GM21576 (cell line): ENCODE results near the gene SCRN1.
"Not testable (repeated sequence)": the region's sequence is repeated elsewhere in the genome, so short reads cannot be mapped to it uniquely, and the experiment has no call there.

Source experiments
- ATAC-seq: cut with Tn5 transposase; IDR thresholded peaks from one replicate; pipeline ENCODE4 v1.9.1; 2021; ENCODE audit warnings: mild to moderate bottlenecking, moderate library complexity; ENCODE audit not compliant: unreplicated experiment

SCRN1 gene

DNA sequence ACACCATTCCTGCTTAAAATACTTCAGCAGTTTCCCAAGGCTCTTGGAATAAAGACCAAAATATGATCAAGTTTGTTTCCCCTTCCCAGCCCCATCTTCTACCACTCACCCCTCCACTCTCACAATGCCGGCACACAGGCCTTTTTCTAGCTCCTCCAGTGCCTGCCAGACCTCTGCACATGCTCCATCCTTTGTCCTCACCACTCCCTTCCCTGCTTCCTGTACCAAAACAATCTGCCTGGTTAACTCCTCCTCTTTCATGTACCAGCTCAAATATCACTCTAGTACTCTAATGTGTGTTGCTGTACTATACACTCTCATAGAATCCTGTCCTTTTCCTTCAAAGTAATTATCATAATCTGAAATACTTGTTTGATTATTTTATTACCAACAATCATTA lies 19.4 kb downstream of the SCRN1 start:
- ATAC-seq = no peak

- no peak for ATAC-seq
These were observed 19.9 kb downstream of the SCRN1 start for GRCh38 chr7:29969738-29970137.

DNA sequence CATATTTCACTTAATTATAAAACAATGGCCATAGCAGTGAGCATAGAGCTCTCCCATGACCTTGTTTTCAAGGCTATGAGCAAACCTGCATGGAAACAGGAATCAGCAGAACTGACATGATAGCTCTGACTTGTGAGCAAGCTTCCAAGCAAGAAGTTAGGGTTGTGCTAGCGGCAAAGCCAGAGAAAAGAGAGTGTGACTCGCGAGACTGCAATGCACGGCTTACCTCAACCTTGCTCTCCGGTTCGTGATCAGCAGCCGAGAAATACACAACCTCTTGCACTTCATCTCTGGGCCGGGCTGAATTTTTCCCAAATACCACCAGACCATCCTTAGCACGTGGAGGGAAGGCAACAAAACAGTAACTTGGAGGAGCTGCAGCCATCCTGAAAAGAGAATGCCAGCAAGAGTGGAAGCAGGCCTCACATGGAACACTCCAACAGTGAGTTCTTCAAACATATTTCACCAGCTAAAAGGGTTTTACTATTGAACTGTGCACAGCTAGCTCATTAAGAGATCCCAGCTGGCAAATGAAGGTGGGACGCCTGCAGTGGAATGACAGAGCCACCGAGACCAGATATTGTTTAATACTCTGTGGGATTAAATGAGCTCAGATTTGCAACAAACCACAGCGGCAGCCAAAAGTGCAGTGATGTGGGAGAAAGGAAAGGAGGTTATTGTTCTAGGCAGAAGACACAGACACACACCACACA lies 20.8 kb downstream of the SCRN1 start:
- no peak for ATAC-seq

- ATAC-seq = no peak
These were observed 24.6 kb downstream of the SCRN1 start for GRCh38 chr7:29965030-29965429.

DNA sequence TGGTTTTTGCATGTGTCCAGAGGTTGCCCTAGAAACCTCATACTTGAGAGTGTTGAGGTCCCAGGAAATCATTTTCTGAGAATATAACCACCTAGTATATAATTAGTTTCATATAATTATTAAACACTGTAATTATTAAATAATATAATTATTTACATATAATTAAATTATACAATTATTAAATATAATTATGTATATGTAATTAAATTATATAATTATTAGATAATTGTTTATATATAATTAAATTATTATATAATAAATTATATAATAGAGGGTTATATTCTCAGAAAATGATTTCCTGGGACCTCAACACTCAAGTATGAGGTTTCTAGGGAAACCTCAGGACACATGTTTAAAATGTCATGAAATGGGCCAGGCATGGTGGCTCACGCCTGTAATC lies 27.6 kb downstream of the SCRN1 start:
- ATAC-seq = no peak

GRCh38 chr7:29961611-29962010 lies 28.0 kb downstream of the SCRN1 start:
- not testable (repeated sequence) for ATAC-seq

GRCh38 chr7:29958667-29959358 lies 30.8 kb downstream of the SCRN1 start:
- ATAC-seq = no peak

GRCh38 chr7:29957521-29958310 lies 31.9 kb downstream of the SCRN1 start:
- no peak for ATAC-seq

DNA sequence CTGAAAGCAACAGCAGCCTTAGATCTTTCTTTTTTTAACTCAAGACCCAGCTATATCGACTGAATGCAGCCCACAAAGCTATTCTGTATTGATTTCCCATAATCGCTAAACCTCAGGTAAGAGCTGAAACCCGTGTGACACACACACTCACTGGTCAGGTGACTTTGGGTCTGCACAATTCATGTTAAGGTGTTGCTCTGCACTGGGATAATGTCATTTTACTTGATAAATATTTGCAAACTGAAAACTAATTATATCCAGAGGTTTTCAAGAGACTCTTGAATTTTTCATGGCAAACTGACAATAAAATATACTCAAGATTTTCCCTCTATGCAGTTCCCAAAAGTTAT lies 33.1 kb downstream of the SCRN1 start:
- no peak for ATAC-seq

- peak; percentile 83 for ATAC-seq
These were observed 33.7 kb downstream of the SCRN1 start for GRCh38 chr7:29955799-29956486.

DNA sequence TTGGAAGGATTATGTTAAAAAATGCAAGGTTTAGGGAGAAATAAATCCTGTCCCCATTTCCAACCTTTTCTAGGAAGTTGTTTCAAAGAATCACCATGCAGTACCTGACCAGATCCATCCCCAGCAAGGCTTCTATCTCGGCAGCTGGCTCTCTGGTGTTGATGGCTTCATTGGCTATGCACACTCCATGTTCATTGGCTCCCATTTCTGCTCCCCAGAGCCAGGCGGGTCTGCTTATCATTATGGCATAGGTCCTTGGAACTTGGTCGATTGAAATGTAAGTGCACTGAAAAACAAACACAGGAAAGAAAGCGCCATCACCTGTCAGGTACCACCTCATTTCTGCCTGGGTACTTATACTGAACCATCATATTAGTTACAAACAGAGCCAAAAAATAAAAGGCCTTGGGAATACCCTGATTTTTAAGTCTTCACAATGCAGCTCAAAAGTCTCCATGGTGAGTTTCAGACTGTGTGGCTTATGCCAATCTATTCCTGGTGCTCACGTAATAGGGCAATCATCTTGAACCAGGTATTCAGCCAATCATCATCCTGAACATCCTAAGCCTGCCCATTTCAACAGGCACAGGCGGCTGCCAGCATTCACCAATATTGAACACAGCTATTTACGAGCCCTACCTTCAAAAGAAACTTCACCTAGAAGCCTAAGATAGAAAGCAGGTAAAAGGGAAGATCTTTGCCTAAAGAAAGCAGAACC lies 34.4 kb downstream of the SCRN1 start:
- ATAC-seq = no peak

- no peak for ATAC-seq
These were observed 35.8 kb downstream of the SCRN1 start for GRCh38 chr7:29953726-29954347.

- no peak for ATAC-seq
These were observed 38.4 kb downstream of the SCRN1 start for GRCh38 chr7:29951206-29951605.

- ATAC-seq = no peak
These were observed 39.1 kb downstream of the SCRN1 start for GRCh38 chr7:29950480-29950879.

- ATAC-seq = no peak
These were observed 41.0 kb downstream of the SCRN1 start for GRCh38 chr7:29948587-29948986.

DNA sequence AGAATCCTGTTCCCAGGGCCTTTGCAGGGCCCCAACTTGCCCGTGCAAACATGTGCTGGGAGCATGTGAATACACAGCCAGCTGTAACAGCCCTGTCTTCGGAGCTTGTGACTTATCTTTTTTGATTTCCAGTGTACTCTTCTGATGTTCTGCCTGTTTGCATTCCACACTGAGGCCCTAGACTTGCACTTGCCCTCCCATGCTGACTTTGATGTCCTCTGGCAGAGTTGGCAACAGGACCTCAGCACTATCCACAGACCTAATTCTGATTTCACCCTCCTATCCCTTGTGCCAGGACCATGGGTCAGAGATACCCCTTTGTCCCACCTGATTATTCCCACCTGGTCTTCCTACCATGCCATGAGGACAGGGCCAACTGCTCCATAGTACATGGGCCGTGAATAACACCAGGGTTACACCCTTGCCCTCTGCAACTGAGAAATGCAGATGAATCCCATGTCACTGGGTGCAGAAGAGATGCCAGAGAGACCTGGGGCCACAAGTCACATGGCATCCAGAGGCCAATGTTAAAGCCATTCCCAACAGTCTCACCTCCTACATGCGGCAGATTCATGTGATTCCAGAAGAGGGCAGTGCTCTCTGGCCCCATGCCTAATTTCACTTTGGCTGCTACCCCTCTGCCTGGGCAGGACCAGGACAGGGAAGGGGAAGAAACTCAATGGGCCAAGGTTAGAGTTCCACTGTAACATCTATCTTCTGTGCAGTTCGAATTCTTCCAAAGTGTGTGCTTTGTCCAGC lies 43.0 kb downstream of the SCRN1 start:
- ATAC-seq = no peak

DNA sequence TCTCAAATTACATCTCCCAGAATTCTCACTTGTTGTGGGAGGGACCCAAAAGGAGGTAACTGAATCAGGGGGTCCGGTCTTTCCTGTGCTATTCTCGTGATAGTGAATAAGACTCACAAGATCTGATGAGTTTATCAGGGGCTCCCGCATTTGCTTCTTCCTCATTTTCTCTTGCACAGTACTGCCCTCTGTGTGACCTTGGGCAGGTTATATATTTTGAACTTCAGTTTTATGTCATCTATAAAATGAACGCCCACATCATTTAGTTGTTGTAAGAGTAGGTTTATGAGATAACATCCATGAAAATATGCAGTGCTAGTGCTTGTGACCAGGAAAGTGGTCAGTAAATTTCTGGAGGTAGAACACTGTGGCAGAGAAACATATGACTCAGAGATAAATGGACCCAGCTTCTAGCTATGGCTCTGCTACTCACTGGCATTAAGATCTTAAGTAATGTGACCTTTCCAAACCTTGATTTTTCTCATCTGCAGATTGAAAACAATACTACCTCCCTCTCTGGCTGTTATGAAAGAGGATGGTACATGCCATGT lies 44.3 kb downstream of the SCRN1 start:
- no peak for ATAC-seq

GRCh38 chr7:29940199-29940598 lies 49.4 kb downstream of the SCRN1 start:
- ATAC-seq = no peak

GRCh38 chr7:29937132-29937531 lies 52.5 kb downstream of the SCRN1 start:
- no peak for ATAC-seq
